GM19240 (cell line): ENCODE results near the gene PDE8A.
"Not testable (repeated sequence)": the region's sequence is repeated elsewhere in the genome, so short reads cannot be mapped to it uniquely, and the experiment has no call there.

Experiments
- DNase-seq: peaks from one replicate; pipeline ENCODE4 v3.0.0; 2011; ENCODE audit warnings: low spot score; ENCODE audit not compliant: insufficient read length

PDE8A gene

GRCh38 chr15:85172846-85173490 lies 191.3 kb downstream of the PDE8A start:
- no peak for DNase-seq

DNA sequence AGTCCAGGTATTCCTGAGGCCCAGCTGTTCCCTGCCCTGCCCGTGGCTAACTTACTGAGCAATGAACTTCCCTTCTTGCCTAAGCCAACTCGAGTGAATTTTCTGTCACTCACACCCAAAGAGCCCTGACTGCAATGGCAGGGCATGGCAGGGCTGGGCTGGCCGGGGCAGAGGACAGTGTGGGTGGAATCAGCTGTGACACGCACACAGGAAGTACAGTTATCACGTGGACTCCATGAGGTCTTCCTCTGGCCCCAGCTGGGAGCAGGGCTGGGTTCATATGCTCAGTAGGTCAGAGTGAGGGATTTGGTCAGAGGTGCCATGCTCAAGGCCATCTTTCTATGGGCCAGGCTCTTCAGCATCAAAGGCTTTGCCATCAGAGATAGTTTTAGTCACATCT lies 192.0 kb downstream of the PDE8A start:
- DNase-seq: not testable (repeated sequence)

DNA sequence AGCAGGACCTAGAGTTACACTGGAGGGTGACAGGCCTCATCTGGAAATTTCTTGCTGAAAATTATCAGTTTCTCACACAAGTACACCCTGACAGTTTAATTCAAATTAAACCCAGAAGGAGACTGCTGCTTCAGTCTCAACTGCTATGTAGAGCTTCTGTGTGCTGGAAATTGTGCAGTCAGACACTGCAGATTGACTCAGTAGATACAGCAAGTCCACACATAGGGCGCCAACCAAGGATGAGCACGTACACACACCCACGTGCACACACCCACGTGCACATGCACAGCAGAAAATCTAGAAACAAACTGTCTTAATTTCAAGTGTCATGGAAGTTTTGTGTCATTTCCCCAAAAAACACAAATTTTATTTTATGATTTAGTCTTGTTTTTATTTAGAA lies 192.9 kb downstream of the PDE8A start:
- no peak for DNase-seq

DNA sequence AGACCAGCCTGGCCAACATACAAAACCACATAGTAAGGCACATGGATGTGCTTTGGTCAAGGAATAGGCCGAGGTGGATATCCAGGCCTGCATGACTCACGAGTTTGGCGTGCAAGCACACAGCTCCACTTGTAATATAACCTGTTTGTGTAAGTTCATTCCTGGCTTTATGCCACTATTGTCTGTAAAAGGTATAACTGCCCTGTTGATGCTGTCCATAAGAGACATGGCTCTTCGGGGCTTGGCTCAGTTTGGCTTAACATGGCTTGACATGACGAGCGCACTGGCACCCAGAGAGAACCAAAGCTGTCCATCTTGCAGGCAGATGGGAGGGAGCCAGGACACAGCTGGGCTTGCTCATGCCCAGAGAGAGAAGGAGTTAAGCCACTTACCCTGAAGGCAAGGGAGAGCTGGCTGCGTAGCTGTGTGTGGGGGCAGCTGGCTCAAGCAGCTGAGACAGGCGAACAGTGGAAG lies 195.4 kb downstream of the PDE8A start:
- DNase-seq: not testable (repeated sequence)

DNA sequence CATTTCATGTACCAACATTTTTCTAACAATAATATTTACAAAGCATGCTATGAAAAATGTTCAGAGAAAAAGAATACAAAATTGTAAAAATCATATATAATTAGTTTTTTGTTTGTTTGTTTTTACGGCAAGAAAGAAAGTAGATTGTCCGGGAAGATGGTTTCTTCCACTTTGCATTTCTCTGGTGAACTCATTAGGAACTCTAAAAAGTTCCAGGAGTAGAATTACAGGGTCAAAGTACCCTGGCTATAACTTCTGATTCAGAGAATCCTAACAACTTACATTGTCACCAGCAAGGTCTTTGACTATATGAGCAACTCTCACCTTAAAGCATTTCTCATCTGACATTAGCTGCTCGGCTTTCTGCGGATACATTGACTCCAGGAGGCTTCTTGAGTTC lies 196.7 kb downstream of the PDE8A start:
- no peak for DNase-seq

DNA sequence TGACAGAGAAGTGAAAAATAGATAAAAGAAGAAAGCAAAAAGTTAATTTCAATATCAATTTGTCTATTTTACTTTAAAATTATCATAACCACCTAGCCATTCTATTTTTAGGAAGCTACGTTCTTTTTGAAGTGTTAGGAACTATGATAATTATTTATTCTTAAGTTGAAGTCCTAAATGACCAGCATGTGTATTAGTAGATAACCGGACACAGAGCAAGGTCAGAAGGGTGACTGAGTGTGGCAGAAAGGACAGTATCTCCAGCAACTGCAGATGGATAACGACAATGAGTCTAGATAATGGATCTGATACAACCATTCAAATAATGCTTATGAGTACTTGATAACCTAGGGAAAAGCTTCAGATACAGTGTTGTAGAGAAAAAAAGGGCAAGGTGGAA lies 198.0 kb downstream of the PDE8A start:
- no peak for DNase-seq

DNA sequence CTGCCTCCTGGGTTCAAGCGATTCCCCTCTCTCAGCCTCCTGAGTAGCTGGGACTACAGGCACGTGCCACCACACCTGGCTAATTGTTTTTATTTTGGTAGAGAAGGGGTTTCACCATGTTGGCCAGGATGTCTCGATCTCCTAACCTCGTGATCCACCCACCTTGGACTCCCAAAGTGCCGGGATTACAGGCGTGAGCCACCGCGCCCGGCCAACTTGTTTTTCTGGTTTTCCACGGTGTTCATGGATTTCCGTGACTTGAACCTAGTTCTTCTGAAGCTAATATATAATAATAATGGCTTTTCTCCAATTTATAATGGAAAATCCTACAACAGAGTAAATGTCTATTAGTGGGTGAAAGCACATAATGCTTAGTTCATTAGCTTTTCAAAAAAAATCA lies 203.7 kb downstream of the PDE8A start:
- DNase-seq: not testable (repeated sequence)

DNA sequence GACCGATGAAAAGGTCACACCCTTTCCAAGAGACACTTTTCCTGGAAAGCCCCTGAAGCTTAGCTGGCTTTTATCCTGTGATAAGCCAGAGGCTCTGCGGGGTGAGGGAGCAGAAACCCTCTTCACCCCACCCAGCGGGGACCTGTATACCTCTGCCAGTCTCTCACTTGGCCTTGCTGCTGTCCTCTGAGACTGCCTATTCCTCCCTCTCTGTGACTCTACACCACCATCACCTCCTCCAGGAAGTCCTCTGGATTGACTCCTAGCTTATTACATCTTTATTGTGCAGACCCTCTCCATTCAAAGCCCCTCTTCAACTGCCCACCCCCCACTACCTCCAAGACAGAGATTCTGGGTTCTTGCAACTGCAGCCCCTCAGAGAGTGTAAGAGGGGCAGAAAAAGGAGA lies 206.5 kb downstream of the PDE8A start:
- DNase-seq: not testable (repeated sequence)
